HG03045 (cell line): ENCODE results near the gene FMR1NB.

Source experiments
- ATAC-seq: cut with Tn5 transposase; IDR thresholded peaks from one replicate; pipeline ENCODE4 v1.9.1; 2021; ENCODE audit warnings: mild to moderate bottlenecking, moderate library complexity; ENCODE audit not compliant: unreplicated experiment

FMR1NB gene

DNA sequence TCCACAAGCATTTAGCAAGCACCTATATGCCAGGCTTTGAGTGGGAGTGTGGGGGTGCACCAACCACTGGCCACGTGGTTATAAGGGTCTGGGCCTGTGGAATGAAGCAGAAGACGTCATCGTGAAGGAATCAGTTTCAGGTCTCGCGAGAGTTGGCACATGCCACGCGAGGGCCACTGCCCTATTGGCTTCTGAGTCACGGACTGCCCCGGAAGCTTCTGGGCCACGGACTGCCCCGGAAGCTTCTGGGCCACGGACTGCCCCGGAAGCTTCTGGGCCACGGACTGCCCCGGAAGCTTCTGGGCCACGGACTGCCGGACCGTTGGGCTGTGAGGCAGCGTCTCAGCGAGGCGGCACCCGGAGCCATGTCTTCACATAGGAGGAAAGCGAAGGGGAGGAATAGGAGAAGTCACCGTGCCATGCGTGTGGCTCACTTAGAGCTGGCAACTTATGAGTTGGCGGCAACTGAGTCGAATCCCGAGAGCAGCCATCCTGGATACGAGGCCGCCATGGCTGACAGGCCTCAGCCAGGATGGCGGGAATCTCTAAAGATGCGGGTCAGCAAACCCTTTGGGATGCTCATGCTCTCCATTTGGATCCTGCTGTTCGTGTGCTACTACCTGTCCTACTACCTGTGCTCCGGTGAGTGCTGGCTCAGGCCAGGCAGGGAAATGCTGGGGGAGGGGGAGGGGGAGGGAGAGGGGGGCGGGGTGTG is at the start of gene FMR1NB:
FMR1NB (plus strand) TSS at position 300 of the 715 bp plus-strand sequence; CDS start at position 366, 66 bp downstream.
- no peak for ATAC-seq

GRCh38 chrX:147933815-147934214 is 47.3 kb upstream of the FMR1NB start:
- no peak for ATAC-seq

- no peak for ATAC-seq
These were observed 45.9 kb upstream of the FMR1NB start for GRCh38 chrX:147935156-147935758.

- no peak for ATAC-seq
These were observed 35.9 kb upstream of the FMR1NB start for GRCh38 chrX:147945286-147945685.

DNA sequence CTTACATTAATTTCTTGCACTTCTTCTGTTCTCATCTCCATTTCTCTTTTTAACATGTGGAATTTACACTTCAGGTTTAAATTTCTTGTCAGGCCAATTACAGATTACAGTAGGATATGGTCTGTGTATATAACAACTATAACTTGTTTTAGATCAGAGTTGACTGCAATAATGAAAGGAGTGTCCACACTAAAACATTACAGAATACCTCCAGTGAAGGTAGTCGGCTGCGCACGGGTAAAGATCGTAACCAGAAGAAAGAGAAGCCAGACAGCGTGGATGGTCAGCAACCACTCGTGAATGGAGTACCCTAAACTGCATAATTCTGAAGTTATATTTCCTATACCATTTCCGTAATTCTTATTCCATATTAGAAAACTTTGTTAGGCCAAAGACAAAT is 32.6 kb upstream of the FMR1NB start:
- ATAC-seq = no peak

GRCh38 chrX:147950352-147950751 is 30.8 kb upstream of the FMR1NB start:
- ATAC-seq = no peak

DNA sequence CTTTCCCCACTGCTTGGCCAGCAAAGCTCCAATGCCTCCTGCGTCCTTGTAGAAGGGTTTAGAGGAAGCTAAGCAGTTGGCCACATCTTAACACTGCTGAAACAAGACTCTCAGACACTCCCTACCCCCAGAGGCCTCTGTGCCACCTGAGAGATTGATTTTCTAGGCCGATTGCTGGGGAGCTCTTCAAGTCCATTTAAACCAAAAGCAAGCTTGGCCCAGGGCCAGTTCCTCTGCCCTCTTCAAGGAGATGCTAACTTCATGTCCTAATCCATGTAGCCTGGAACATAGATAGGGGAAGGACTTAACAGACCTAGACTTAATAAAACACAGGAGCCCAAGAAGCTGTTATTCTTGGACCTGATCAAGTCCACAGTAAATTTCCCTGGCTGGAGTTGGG is 27.2 kb upstream of the FMR1NB start:
- ATAC-seq = no peak

GRCh38 chrX:147957291-147957690 is 23.8 kb upstream of the FMR1NB start:
- ATAC-seq = no peak

- ATAC-seq = no peak
These were observed 22.8 kb upstream of the FMR1NB start for GRCh38 chrX:147958291-147958690.

GRCh38 chrX:147960722-147961121 is 20.4 kb upstream of the FMR1NB start:
- no peak for ATAC-seq

DNA sequence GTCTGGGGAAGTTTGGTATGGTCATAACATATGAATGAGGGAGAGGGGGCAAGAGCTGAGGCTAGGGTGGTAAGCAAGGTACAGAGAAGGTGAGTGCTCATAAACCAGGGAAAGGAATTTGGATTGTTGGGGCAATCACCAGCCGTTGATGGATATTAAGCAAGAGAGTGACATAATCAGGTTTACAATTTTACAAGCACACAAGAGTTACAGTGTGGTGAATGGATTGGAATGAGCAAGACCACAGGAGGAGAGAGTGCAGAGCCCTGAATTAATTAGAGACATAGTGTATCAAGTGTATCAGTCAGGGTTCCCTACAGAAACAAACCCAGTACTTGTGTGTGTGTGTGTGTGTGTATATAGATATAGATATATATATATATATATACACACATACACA is 18.7 kb upstream of the FMR1NB start:
- ATAC-seq = no peak

GRCh38 chrX:147978931-147979330 is 2.2 kb upstream of the FMR1NB start:
- ATAC-seq = no peak

- ATAC-seq = no peak
These were observed 39.2 kb downstream of the FMR1NB start for GRCh38 chrX:148020329-148020728.

- no peak for ATAC-seq
These were observed 43.5 kb downstream of the FMR1NB start for GRCh38 chrX:148024425-148025148.

- no peak for ATAC-seq
These were observed 54.2 kb downstream of the FMR1NB start for GRCh38 chrX:148035380-148035779.

DNA sequence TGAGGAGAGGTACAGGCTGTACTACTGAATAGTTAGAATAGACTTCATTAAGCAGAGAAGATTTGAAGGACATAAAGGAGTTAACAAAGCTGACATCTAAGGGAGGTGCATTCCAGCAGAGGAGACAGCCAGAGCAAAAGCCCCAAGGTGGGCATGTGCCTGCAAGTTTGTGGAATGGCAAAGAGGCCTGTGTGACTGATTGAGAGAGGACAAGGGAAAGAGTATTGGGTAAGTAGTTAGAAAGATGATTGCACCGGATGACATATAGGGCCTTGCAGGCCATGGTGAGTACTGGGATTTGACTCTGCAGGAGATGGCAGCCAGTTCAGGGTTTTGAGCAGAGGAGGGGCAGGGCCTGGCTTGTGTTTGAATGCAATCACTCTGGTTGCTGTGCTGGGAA is 55.9 kb downstream of the FMR1NB start:
- no peak for ATAC-seq

- no peak for ATAC-seq
These were observed 62.2 kb downstream of the FMR1NB start for GRCh38 chrX:148043271-148043855.

DNA sequence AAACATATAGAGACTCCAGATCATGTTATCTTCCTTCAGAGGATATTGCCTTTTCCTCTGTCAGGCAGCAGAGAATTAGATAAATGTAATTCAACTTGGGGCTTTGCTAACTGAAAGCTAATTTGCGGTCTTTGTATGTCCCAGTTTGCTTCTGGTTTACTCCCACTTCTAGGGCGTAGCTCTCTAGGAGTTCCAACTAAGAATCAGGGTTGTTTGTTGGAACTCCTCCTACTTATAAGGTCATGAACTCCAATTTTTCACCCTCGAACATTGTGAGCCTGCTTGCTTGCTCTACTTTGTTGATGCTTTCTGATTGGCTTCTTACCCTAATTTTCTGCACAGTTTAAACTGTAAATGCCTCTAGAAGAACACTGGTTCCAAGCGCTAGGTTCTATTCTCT is 66.1 kb downstream of the FMR1NB start:
- no peak for ATAC-seq

DNA sequence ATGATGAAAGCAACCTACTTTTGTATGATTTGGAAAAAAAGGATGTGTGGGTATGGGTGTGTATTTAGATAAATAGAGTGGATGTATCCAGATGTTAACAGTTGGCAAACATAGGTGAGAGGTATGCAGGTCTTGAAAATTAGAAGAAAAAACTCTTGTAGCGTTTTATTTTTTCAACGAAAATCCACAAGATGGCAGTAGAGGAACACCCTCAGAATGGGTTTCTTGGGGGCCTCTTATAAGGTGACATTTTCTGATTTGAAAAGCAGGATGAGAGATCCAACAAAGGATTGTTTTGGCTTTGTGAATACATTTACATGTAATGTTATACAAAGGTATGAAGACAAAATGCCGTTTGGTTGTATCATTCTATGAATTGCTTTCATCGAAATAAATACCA is 68.3 kb downstream of the FMR1NB start:
- no peak for ATAC-seq

DNA sequence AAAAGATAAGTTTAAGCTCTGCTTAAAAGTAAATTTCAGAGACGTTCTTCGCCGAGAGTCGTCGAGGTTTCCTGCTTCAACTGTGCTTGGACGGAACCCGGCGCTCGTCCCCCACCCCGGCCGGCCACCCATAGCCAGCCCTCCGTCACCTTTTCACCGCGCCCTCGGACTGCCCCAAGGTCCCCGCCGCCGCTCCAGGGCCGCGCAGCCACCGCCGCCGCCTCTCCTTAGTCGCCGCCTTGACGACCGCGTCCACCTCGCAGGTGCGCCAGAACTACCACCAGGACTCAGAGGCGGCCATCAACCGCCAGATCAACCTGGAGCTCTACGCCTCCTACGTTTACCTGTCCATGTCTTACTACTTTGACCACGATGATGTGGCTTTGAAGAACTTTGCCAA is 70.8 kb downstream of the FMR1NB start:
- ATAC-seq = no peak

- ATAC-seq = no peak
These were observed 86.1 kb downstream of the FMR1NB start for GRCh38 chrX:148067285-148067684.
